ENCODE measurements around the gene MIEN1.
"Not testable (repeated sequence)": the region's sequence is repeated elsewhere in the genome, so short reads cannot be mapped to it uniquely, and the experiment has no call there.

Gene MIEN1

GRCh38 chr17:39739885-39740356 lies 9.6 kb upstream of the MIEN1 start:
- DNase-seq (ENCODE audit: low read depth in 2 of 2): no peak

GRCh38 chr17:39738983-39739884 lies 8.9 kb upstream of the MIEN1 start:
- no peak for DNase-seq (ENCODE audit: low read depth in 2 of 2)

GRCh38 chr17:39738568-39738901 lies 8.2 kb upstream of the MIEN1 start:
- peak; percentile 29 to 57 for DNase-seq (ENCODE audit: low read depth in 2 of 2)

GRCh38 chr17:39737760-39738567 lies 7.6 kb upstream of the MIEN1 start, which contains the start of gene GRB7:
Gene GRB7 (plus strand): TSS chr17:39737938. CDS start chr17:39742302, 4,364 bp downstream.
- no peak for DNase-seq (ENCODE audit: low read depth in 2 of 2)

- no peak for DNase-seq (ENCODE audit: low read depth in 2 of 2)
Observed at GRCh38 chr17:39737206-39737759, 7.0 kb upstream of the MIEN1 start.

- DNase-seq (ENCODE audit: low read depth in 2 of 2): no peak
Observed at GRCh38 chr17:39736319-39737165, 6.2 kb upstream of the MIEN1 start.

- no peak for DNase-seq (ENCODE audit: low read depth in 2 of 2)
Observed at GRCh38 chr17:39735882-39736281, 5.5 kb upstream of the MIEN1 start.

- DNase-seq (ENCODE audit: low read depth in 2 of 2): no peak
Observed at GRCh38 chr17:39732586-39732985, 2.3 kb upstream of the MIEN1 start.

- DNase-seq (ENCODE audit: low read depth in 2 of 2): no peak
Observed at GRCh38 chr17:39729280-39729851, 966 bp downstream of the MIEN1 start.

GRCh38 chr17:39727556-39727955 lies 2.8 kb downstream of the MIEN1 start:
- DNase-seq (ENCODE audit: low read depth in 2 of 2): no peak

- no peak for DNase-seq (ENCODE audit: low read depth in 2 of 2)
Observed at GRCh38 chr17:39726617-39727016, 3.7 kb downstream of the MIEN1 start.

GRCh38 chr17:39725923-39726322 lies 4.4 kb downstream of the MIEN1 start:
- not testable (repeated sequence) for DNase-seq (ENCODE audit: low read depth in 2 of 2)

GRCh38 chr17:39724731-39725130 lies 5.6 kb downstream of the MIEN1 start:
- no peak for DNase-seq (ENCODE audit: low read depth in 2 of 2)

- DNase-seq (ENCODE audit: low read depth in 2 of 2): no peak
Observed at GRCh38 chr17:39722965-39723848, 7.1 kb downstream of the MIEN1 start.

GRCh38 chr17:39722104-39722503 lies 8.2 kb downstream of the MIEN1 start:
- DNase-seq (ENCODE audit: low read depth in 2 of 2): no peak

GRCh38 chr17:39719563-39720355 lies 10.6 kb downstream of the MIEN1 start:
- DNase-seq (ENCODE audit: low read depth in 2 of 2): no peak

- DNase-seq (ENCODE audit: low read depth in 2 of 2): no peak
Observed at GRCh38 chr17:39717660-39718059, 12.7 kb downstream of the MIEN1 start.

GRCh38 chr17:39716879-39717536 lies 13.3 kb downstream of the MIEN1 start:
- DNase-seq (ENCODE audit: low read depth in 2 of 2): no peak

Measured in stimulated activated CD4-positive, alpha-beta T cell treated with anti-CD3 and anti-CD28 coated beads, Interleukin-12 subunit alpha, Interleukin-12 subunit beta, amount 100 ng/mL, for 24 hours (primary cell).